ENCODE results near the gene RBM11.

- TF ChIP-seq POLR2A (IDR thresholded peaks at IDR 0.05; ENCODE audit: control extremely low read depth in 1 of 2, low read depth in 2 of 2, low read length in 2 of 2) (no peak), CEBPB (IDR thresholded peaks at IDR 0.05; ENCODE audit: low read depth, low read length) (peak; percentile 18; the same call in 1 of the 2 replicates), RBBP5 (IDR thresholded peaks at IDR 0.05; ENCODE audit: borderline replicate concordance, low read depth, low read length) (no peak), CTCF (IDR thresholded peaks at IDR 0.05; ENCODE audit: control extremely low read depth in 1 of 3, insufficient read depth in 1 of 3, low read depth in 1 of 3, low read length in 3 of 3) (no peak), CHD2 (IDR thresholded peaks at IDR 0.05; ENCODE audit: low read length) (no peak)
Observed at GRCh38 chr21:14235101-14235500, 19.1 kb downstream of the RBM11 start.
